A549 (cell line): ENCODE results near the gene MGLL. TPM values are rescaled to one million over a fixed set of nuclear protein-coding genes. Genes with fewer than 3 reads are reported as not detected.

Experiments
- ATAC-seq, 2 experiments: fragments of 200-7000 bp in 1 of 2; fragments of >200 bp in 1 of 2; cut with Nextera tagmentation in 1 of 2; cut with Tn5 transposase in 1 of 2; 3 replicates each; pipeline versions ENCODE4 v1.8.0 to v1.9.1; 2018 to 2020; ENCODE audit warnings: mild to moderate bottlenecking in 1 of 2, moderate library complexity in 1 of 2
- CTCF ChIA-PET: fragments of 300-600 bp; sonication (Branson Sonifier 250); formaldehyde crosslinking; extraction: SDS; loops from one replicate; lab custom pipeline; 2021; ENCODE audit warnings: antibody characterized with exemption, inconsistent platforms; lab: Yijun Ruan, JAX
- POLR2A ChIA-PET: fragments of 350-600 bp; formaldehyde crosslinking; extraction: SDS; loops from one replicate; lab custom pipeline; 2021; ENCODE audit warnings: antibody characterized with exemption, inconsistent platforms; lab: Yijun Ruan, JAX
- DNase-seq, 2 experiments: peaks; one replicate each; pipeline versions ENCODE4 v3.0.0 to v3.0.0-alpha.2; 2011 to 2016; ENCODE audit warnings: low read depth in 1 of 2, low spot score in 1 of 2
- FAIRE-seq: peaks from 2 replicates; lab custom pipeline; 2011; peaks lifted over from hg19 to GRCh38; lab: Jason Lieb, UNC
- H3K27ac ChIP-seq, 2 experiments: fragments of >200 bp; sonication (Bioruptor Twin); formaldehyde crosslinking; 3 replicates each; pipeline ENCODE4 v1.5.1; 2016 to 2017
- H3K4me1 ChIP-seq: fragments of >200 bp; sonication (Bioruptor Twin); formaldehyde crosslinking; 3 replicates; pipeline ENCODE4 v1.6.1; 2016
- H3K4me2 ChIP-seq: fragments of >200 bp; sonication (Bioruptor Twin); formaldehyde crosslinking; 3 replicates; pipeline ENCODE4 v1.6.1; 2016
- H3K4me3 ChIP-seq: fragments of >200 bp; sonication (Bioruptor Twin); formaldehyde crosslinking; 3 replicates; pipeline ENCODE4 v1.5.1; 2016
- H3K9me3 ChIP-seq: fragments of >200 bp; sonication (Bioruptor Twin); formaldehyde crosslinking; 3 replicates; pipeline ENCODE4 v1.6.1; 2016
- CEBPB ChIP-seq, 2 experiments: fragments of >200 bp in 1 of 2; sonication (Bioruptor Twin) in 1 of 2; formaldehyde crosslinking in 1 of 2; IDR thresholded peaks; 2 replicates each; pipeline ENCODE4 v1.6.1; 2012 to 2016
- CTCF ChIP-seq: fragments of >200 bp; sonication (Bioruptor Twin); formaldehyde crosslinking; IDR thresholded peaks from 3 replicates; pipeline ENCODE4 v1.5.1; 2016
- ESRRA ChIP-seq: fragments of 150-350 bp; IDR thresholded peaks from 2 replicates; pipeline ENCODE4 v1.6.1; 2014; ENCODE audit warnings: mild to moderate bottlenecking, low read length, borderline replicate concordance
- FOXS1 ChIP-seq: fragments of 250-450 bp; sonication (Bioruptor Pico); IDR thresholded peaks from 2 replicates; pipeline ENCODE4 v1.5.0; 2020; ENCODE audit warnings: mild to moderate bottlenecking, moderate library complexity
- HDAC2 ChIP-seq: fragments of 200-600 bp; sonication (generic); IDR thresholded peaks from 2 replicates; pipeline ENCODE4 v1.6.1; 2016
- HOXB5 ChIP-seq: fragments of 250-450 bp; sonication (Bioruptor Pico); IDR thresholded peaks from 2 replicates; pipeline ENCODE4 v1.5.0; 2020; ENCODE audit warnings: mild to moderate bottlenecking, moderate library complexity
- JUNB ChIP-seq: fragments of >200 bp; sonication (Bioruptor Twin); formaldehyde crosslinking; IDR thresholded peaks from 2 replicates; pipeline ENCODE4 v1.6.1; 2016
- KDM5A ChIP-seq: fragments of 200-600 bp; sonication (generic); IDR thresholded peaks from 2 replicates; pipeline ENCODE4 v1.6.1; 2016; ENCODE audit warnings: antibody characterized with exemption, mild to moderate bottlenecking
- MAX ChIP-seq: IDR thresholded peaks from 2 replicates; pipeline ENCODE4 v1.6.1; 2012
- MAZ ChIP-seq: fragments of 150-350 bp; IDR thresholded peaks from 2 replicates; pipeline ENCODE4 v1.6.1; 2014; ENCODE audit warnings: antibody characterized with exemption, low read depth, low read length, borderline replicate concordance
- NPAS2 ChIP-seq: fragments of 250-450 bp; sonication (Bioruptor Pico); IDR thresholded peaks from 2 replicates; pipeline ENCODE4 v1.8.0; 2022; ENCODE audit warnings: mild to moderate bottlenecking, moderate library complexity, borderline replicate concordance
- POLR2AphosphoS2 ChIP-seq: conservative IDR thresholded peaks from 2 replicates; pipeline ENCODE4 v1.6.1; 2012; ENCODE audit warnings: low read length, improper control_type of control experiment, inconsistent platforms
- RAD21 ChIP-seq, 2 experiments: fragments of >200 bp in 1 of 2; sonication (Bioruptor Twin) in 1 of 2; formaldehyde crosslinking in 1 of 2; IDR thresholded peaks in 1 of 2; conservative IDR thresholded peaks in 1 of 2; 2 replicates in 1 of 2; 3 replicates in 1 of 2; pipeline ENCODE4 v1.6.1; 2012 to 2018; ENCODE audit warnings: inconsistent platforms in 1 of 2
- RCOR1 ChIP-seq: fragments of 150-350 bp; IDR thresholded peaks from 2 replicates; pipeline ENCODE4 v1.6.1; 2014; ENCODE audit warnings: antibody characterized with exemption, low read length, low read depth
- RFX5 ChIP-seq: fragments of 450-650 bp; IDR thresholded peaks from 2 replicates; pipeline ENCODE4 v1.7.1; 2014; ENCODE audit warnings: antibody characterized with exemption, mild to moderate bottlenecking, moderate library complexity
- RNF2 ChIP-seq: fragments of 200-600 bp; sonication (generic); IDR thresholded peaks from 2 replicates; pipeline ENCODE4 v1.6.1; 2016; ENCODE audit warnings: low read depth, mild to moderate bottlenecking, antibody characterized with exemption, moderate library complexity, borderline replicate concordance
- SMC3 ChIP-seq: fragments of >200 bp; sonication (Bioruptor Twin); formaldehyde crosslinking; IDR thresholded peaks from 3 replicates; pipeline ENCODE4 v1.6.1; 2018; ENCODE audit warnings: inconsistent platforms
- TP53 ChIP-seq: fragments of 250-450 bp; sonication (Bioruptor Pico); IDR thresholded peaks from 2 replicates; pipeline ENCODE4 v1.5.0; 2021; ENCODE audit warnings: mild to moderate bottlenecking, moderate library complexity
- USF2 ChIP-seq: fragments of 450-650 bp; IDR thresholded peaks from 2 replicates; pipeline ENCODE4 v1.6.1; 2014; ENCODE audit warnings: antibody characterized with exemption
- ZSCAN20 ChIP-seq: fragments of 250-450 bp; sonication (Bioruptor Pico); IDR thresholded peaks from 2 replicates; pipeline ENCODE4 v1.8.0; 2022; ENCODE audit warnings: mild to moderate bottlenecking, moderate library complexity
- WGBS: methylation state at CpG from one replicate; pipeline ENCODE4 v1.1.6; 2017; ENCODE audit errors: missing lambda C conversion rate; 5-methylcytosine and 5-hydroxymethylcytosine counted together
- polyA plus RNA-seq, 4 experiments: library from polyadenylated mRNA; depleted of rRNA in 3 of 4; stranded (reverse); fragments of >200 nt; fragmentation: RNase III in 1 of 4; extraction: RNeasy Plus Mini Kit Qiagen cat#74134 plus additional on column Dnase treatment in 1 of 4; gene quantifications; 2 replicates in 3 of 4; 3 replicates in 1 of 4; pipeline ENCODE4 v1.2.3, GENCODE V29; 2011 to 2017

MGLL gene
- polyA plus RNA-seq, 2 of the 4 experiments (the other 2 are of a cell fraction): 38.5 to 41.5 TPM

- Histone ChIP-seq H3K9me3 (no peaks in the 10 kb centered on the region), H3K4me1 (no peaks in the 10 kb centered on the region), H3K27ac (no peak overlapping the region), H3K4me2 (no peak overlapping the region), H3K4me3 (no peak overlapping the region)
- no peak for ATAC-seq
- 79% methylated on average over 9 of the region's 9 CpGs for WGBS
- ChIA-PET CTCF (interaction anchor here (1.2 kb wide), 1 partner anchor 16 kb away, joined by 6 read pairs; no protein-coding TSS in a partner anchor), POLR2A (no interaction called here)
- no peak for FAIRE-seq
- TF ChIP-seq FOXS1 (CRISPR knock-in tag) (no peak), RFX5 (no peak), CTCF (no peak), ESRRA (no peak), ZSCAN20 (CRISPR knock-in tag) (no peak), NPAS2 (CRISPR knock-in tag) (no peak), MAX (no peak), SMC3 (no peak), CEBPB (IDR thresholded peaks at IDR 0.05) (no peak), MAZ (no peak), RAD21 (conservative IDR thresholded peaks at IDR 0.05 in 1 of 2, IDR thresholded peaks at IDR 0.05 in 1 of 2) (no peak), RNF2 (no peak), RCOR1 (no peak), KDM5A (no peak), HDAC2 (no peak), TP53 (CRISPR knock-in tag) (no peak)
- DNase-seq: no peak
These were observed 26.1 kb upstream of the MGLL start for GRCh38 chr3:127848131-127849129.

- H3K9me3 ChIP-seq: no peaks in the 10 kb centered on the region
- TF ChIP-seq POLR2AphosphoS2 (no peak), JUNB (no peak), USF2 (no peak), HOXB5 (CRISPR knock-in tag) (no peak), KDM5A (no peak), FOXS1 (CRISPR knock-in tag) (no peak), CEBPB (IDR thresholded peaks at IDR 0.05) (no peak)
- TF ChIP-seq, all 56 proteins: peak for 0
- Histone ChIP-seq H3K4me2 (no peak overlapping the region), H3K4me1 (no peaks in the 10 kb centered on the region), H3K4me3 (no peak overlapping the region), H3K27ac (no peak overlapping the region)
- ATAC-seq: no peak
- ChIA-PET CTCF (interaction anchor here (1.2 kb wide), 1 partner anchor 15 kb away, joined by 6 read pairs; no protein-coding TSS in a partner anchor), POLR2A (no interaction called here)
- no peak for FAIRE-seq
- no peak for DNase-seq
- 80% methylated on average over 4 of the region's 4 CpGs for WGBS
These were observed 25.0 kb upstream of the MGLL start for GRCh38 chr3:127847236-127847720.
